H1 (cell line): ENCODE results near the gene KRTCAP2. TPM values are rescaled to one million over a fixed set of nuclear protein-coding genes. Genes with fewer than 3 reads are reported as not detected.

ENCODE experiments used
- ASH2L ChIP-seq: fragments of 200-600, 300-600 bp; sonication (generic); IDR thresholded peaks from one replicate; pipeline ENCODE4 v1.7.1; 2017; ENCODE audit warnings: low read length
- ATF2 ChIP-seq: IDR thresholded peaks from 2 replicates; pipeline ENCODE4 v1.6.1; 2012; ENCODE audit warnings: low read length, inconsistent platforms
- CHD1 ChIP-seq: IDR thresholded peaks from 2 replicates; pipeline ENCODE4 v1.6.1; 2012; ENCODE audit warnings: low read depth, low read length, improper control_type of control experiment
- CREB1 ChIP-seq: IDR thresholded peaks from 2 replicates; pipeline ENCODE4 v1.6.1; 2012; ENCODE audit warnings: inconsistent platforms
- EZH2 ChIP-seq: fragments of 200-600 bp; sonication (generic); IDR thresholded peaks from 2 replicates; pipeline ENCODE4 v1.7.1; 2012; ENCODE audit warnings: low read depth, mild to moderate bottlenecking, moderate library complexity, low read length, inconsistent platforms; ENCODE audit not compliant: severe bottlenecking
- GABPA ChIP-seq: IDR thresholded peaks from 2 replicates; pipeline ENCODE4 v1.6.1; 2011; ENCODE audit warnings: mild to moderate bottlenecking, low read length, moderate library complexity, borderline replicate concordance; ENCODE audit not compliant: insufficient read depth
- JUND ChIP-seq: IDR thresholded peaks from 2 replicates; pipeline ENCODE4 v1.6.1; 2011; ENCODE audit warnings: mild to moderate bottlenecking, improper control_type of control experiment, low read length
- KDM5A ChIP-seq: fragments of 200-600 bp; IDR thresholded peaks from 2 replicates; pipeline ENCODE4 v1.7.1; 2012; ENCODE audit warnings: mild to moderate bottlenecking, low read length, inconsistent platforms, mixed read lengths
- POU5F1 ChIP-seq: IDR thresholded peaks from 2 replicates; pipeline ENCODE4 v1.6.1; 2011; ENCODE audit warnings: low read depth, mild to moderate bottlenecking, low read length, moderate library complexity
- RBBP5 ChIP-seq: IDR thresholded peaks from 2 replicates; pipeline ENCODE4 v1.7.1; 2012; ENCODE audit warnings: low read depth, mild to moderate bottlenecking, inconsistent platforms, low read length, moderate library complexity, borderline replicate concordance
- SIN3A ChIP-seq, 2 experiments: IDR thresholded peaks in 1 of 2; conservative IDR thresholded peaks in 1 of 2; 2 replicates each; pipeline ENCODE4 v1.6.1; 2011 to 2012; ENCODE audit warnings: low read length in 2 of 2, improper control_type of control experiment in 1 of 2, low read depth in 1 of 2, mild to moderate bottlenecking in 1 of 2
- SP1 ChIP-seq: IDR thresholded peaks from 2 replicates; pipeline ENCODE4 v1.6.1; 2011; ENCODE audit warnings: low read depth, low read length
- SP4 ChIP-seq: IDR thresholded peaks from 2 replicates; pipeline ENCODE4 v1.6.1; 2012; ENCODE audit warnings: low read length, inconsistent platforms
- SRF ChIP-seq: IDR thresholded peaks from 2 replicates; pipeline ENCODE4 v1.6.1; 2011; ENCODE audit warnings: mild to moderate bottlenecking, low read depth, low read length, moderate library complexity
- SUZ12 ChIP-seq: fragments of 200-600 bp; sonication (generic); IDR thresholded peaks from 2 replicates; pipeline ENCODE4 v1.6.1; 2012; ENCODE audit warnings: mild to moderate bottlenecking, inconsistent platforms, low read length, moderate library complexity, mixed read lengths
- TAF1 ChIP-seq: IDR thresholded peaks from 2 replicates; pipeline ENCODE4 v1.6.1; 2011; ENCODE audit warnings: mild to moderate bottlenecking, low read depth, low read length
- TAF7 ChIP-seq: optimal IDR thresholded peaks from 2 replicates; pipeline ENCODE3; 2011; ENCODE audit warnings: low read depth, mild to moderate bottlenecking, inconsistent platforms, low read length, moderate library complexity, borderline replicate concordance
- polyA plus RNA-seq, 7 experiments: library from polyadenylated mRNA; depleted of rRNA in 3 of 7; stranded (reverse) in 5 of 7; unstranded in 2 of 7; fragments of >200 nt in 5 of 7; fragments of 200-250 nt in 2 of 7; gene quantifications; 1 replicate in 5 of 7; 2 replicates in 1 of 7; 4 replicates in 1 of 7; pipeline versions ENCODE4 v1.2.1 to v1.2.3, GENCODE V29; 2011 to 2013; ENCODE audit warnings: missing spikeins in 2 of 7, mixed read lengths in 2 of 7
- total RNA-seq: library from RNA; stranded (reverse); fragmentation: NEBNext Ultra II Directional; extraction: Animal tissue kit (Norgen Biotek cat#: 25700); gene quantifications from 2 replicates; pipeline ENCODE4 v1.2.1, GENCODE V29; 2021
- TF ChIP-seq, protein P1 (sequence below): IDR thresholded peaks from 2 replicates; pipeline ENCODE4 v1.6.1; 2011; ENCODE audit warnings: low read length, improper control_type of control experiment
- TF ChIP-seq, protein P2 (sequence below), 3 experiments: IDR thresholded peaks; 1 replicate in 2 of 3; 2 replicates in 1 of 3; pipeline versions ENCODE4 v1.5.1 to v1.6.1; 2011; ENCODE audit warnings: low read length in 3 of 3, mild to moderate bottlenecking in 3 of 3, inconsistent platforms in 2 of 3, low read depth in 1 of 3, moderate library complexity in 1 of 3; ENCODE audit not compliant: insufficient read depth in 1 of 3; ENCODE audit errors: control extremely low read depth in 1 of 3

KRTCAP2 gene
- total and polyA plus RNA-seq, 2 of the 8 experiments (the other 6 are each of a cell fraction or from before 2014, with no cell fraction given): 146 to 317 TPM

DNA sequence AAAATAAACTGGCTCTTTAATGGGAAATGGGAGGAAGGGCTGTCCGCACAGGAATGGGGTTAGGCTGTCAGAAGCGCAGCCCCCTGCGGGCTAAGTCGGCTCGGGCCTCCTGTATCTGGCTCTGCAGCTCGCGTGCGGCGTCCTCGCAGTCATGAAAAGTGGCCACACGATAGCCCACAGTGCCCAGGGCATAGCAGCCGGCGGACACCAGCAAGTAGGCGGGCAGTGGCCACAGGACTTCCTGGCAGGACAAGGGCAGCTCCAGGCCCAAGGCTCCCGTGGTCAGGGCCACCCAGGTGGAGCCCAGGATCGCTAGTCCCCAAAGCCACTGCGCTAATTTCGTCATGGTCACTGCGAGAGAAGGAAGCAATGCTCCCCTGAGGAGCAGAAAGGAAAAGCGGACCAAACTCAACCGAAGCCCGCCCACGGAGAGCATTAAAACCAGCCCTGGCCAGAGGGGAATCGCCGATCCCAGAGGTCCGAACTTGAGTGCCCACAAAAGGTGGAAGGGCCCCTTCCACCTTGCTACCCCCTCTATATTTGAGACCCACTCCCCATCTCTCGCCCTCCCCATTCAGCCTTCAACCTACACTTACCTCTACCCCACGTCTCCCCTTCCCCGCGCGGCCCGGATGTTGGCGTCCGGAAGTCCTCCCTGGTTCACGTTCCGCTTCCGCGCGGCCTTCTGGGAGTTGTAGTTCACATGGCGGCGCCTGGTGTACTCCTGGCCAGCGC lies 33.0 kb downstream of the KRTCAP2 start, which contains the start of gene DPM3 (continued):
- TF ChIP-seq, protein P1, sequence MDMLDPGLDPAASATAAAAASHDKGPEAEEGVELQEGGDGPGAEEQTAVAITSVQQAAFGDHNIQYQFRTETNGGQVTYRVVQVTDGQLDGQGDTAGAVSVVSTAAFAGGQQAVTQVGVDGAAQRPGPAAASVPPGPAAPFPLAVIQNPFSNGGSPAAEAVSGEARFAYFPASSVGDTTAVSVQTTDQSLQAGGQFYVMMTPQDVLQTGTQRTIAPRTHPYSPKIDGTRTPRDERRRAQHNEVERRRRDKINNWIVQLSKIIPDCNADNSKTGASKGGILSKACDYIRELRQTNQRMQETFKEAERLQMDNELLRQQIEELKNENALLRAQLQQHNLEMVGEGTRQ: no peak
- TF ChIP-seq RBBP5 (peak; percentile 57; the same call in 1 of the 2 replicates), SP1 (no peak), SUZ12 (no peak), KDM5A (peak; percentile 66; the same call in 1 of the 2 replicates), GABPA (peak; percentile 99), SRF (peak; percentile 24; the same call in 1 of the 2 replicates), TAF7 (no peak), POU5F1 (no peak), TAF1 (0 out of 2 replicates have a peak, but pooled peaks have one; percentile 36), JUND (no peak), SP4 (no peak), CREB1 (0 out of 2 replicates have a peak, but pooled peaks have one; percentile 41), SIN3A (conservative IDR thresholded peaks at IDR 0.05 in 1 of 2, IDR thresholded peaks at IDR 0.05 in 1 of 2; ENCODE audit: low read depth in 1 of 2, low read length in 2 of 2) (peak in 1 of 2 experiments; percentile 77; a peak in 1 of 4 replicates), EZH2 (no peak), ATF2 (no peak), ASH2L (peak; percentile 81), CHD1 (no peak)
- TF ChIP-seq, protein P2, sequence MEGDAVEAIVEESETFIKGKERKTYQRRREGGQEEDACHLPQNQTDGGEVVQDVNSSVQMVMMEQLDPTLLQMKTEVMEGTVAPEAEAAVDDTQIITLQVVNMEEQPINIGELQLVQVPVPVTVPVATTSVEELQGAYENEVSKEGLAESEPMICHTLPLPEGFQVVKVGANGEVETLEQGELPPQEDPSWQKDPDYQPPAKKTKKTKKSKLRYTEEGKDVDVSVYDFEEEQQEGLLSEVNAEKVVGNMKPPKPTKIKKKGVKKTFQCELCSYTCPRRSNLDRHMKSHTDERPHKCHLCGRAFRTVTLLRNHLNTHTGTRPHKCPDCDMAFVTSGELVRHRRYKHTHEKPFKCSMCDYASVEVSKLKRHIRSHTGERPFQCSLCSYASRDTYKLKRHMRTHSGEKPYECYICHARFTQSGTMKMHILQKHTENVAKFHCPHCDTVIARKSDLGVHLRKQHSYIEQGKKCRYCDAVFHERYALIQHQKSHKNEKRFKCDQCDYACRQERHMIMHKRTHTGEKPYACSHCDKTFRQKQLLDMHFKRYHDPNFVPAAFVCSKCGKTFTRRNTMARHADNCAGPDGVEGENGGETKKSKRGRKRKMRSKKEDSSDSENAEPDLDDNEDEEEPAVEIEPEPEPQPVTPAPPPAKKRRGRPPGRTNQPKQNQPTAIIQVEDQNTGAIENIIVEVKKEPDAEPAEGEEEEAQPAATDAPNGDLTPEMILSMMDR (IDR thresholded peaks at IDR 0.05; ENCODE audit: control extremely low read depth in 1 of 3, insufficient read depth in 1 of 3, low read depth in 1 of 3, low read length in 3 of 3): no peak; a peak in 1 of 4 replicates
